Stimulated activated CD8-positive, alpha-beta memory T cell treated with anti-CD3 and anti-CD28 coated beads, Interleukin-4, amount 100 ng/mL, for 4 hours (primary cell): ENCODE measurements around the gene NEU2.

Experiments
- DNase-seq, 2 donors: peaks; one replicate each; pipeline ENCODE4 v3.0.0-alpha.2; 2020; ENCODE audit warnings: low read depth in 2 of 2, low spot score in 1 of 2

NEU2 gene

GRCh38 chr2:233075966-233076339 is 43.5 kb downstream of the NEU2 start:
- no peak for DNase-seq

GRCh38 chr2:233076749-233077148 is 44.3 kb downstream of the NEU2 start:
- DNase-seq = no peak

GRCh38 chr2:233079473-233079877 is 47.0 kb downstream of the NEU2 start:
- DNase-seq = no peak

GRCh38 chr2:233079953-233080835 is 47.7 kb downstream of the NEU2 start:
- no peak for DNase-seq

- DNase-seq = no peak
Observed at GRCh38 chr2:233080836-233081229, 48.4 kb downstream of the NEU2 start.

- no peak for DNase-seq
Observed at GRCh38 chr2:233081232-233081730, 48.8 kb downstream of the NEU2 start.

GRCh38 chr2:233081731-233082221 is 49.3 kb downstream of the NEU2 start:
- no peak for DNase-seq

GRCh38 chr2:233082222-233082930 is 49.9 kb downstream of the NEU2 start:
- no peak for DNase-seq

GRCh38 chr2:233082931-233083755 is 50.7 kb downstream of the NEU2 start:
- no peak for DNase-seq

GRCh38 chr2:233083782-233084181 is 51.3 kb downstream of the NEU2 start:
- DNase-seq = no peak

- DNase-seq = no peak
Observed at GRCh38 chr2:233084488-233084887, 52.0 kb downstream of the NEU2 start.
